DMS53 treated with DMSO at 0.1 percent for 48 hours (cell line): Measurements from ENCODE around the gene ORMDL2.
"Not testable (repeated sequence)": the region's sequence is repeated elsewhere in the genome, so short reads cannot be mapped to it uniquely, and the experiment has no call there.

Experiments used
- DNase-seq: peaks from one replicate; lab custom pipeline; 2025; ENCODE audit not compliant: unreplicated experiment; lab: John Stamatoyannopoulos, UW

Gene ORMDL2

GRCh38 chr12:55827806-55828205, 10.0 kb downstream of the ORMDL2 start:
- no peak for DNase-seq

- DNase-seq, result no peak
These were observed 10.5 kb downstream of the ORMDL2 start for GRCh38 chr12:55828357-55828756.

GRCh38 chr12:55829967-55830600, 12.2 kb downstream of the ORMDL2 start:
- DNase-seq, result no peak

- no peak for DNase-seq
These were observed 13.0 kb downstream of the ORMDL2 start for GRCh38 chr12:55830601-55831446.

GRCh38 chr12:55831447-55831815, 13.6 kb downstream of the ORMDL2 start:
- DNase-seq, result no peak

- DNase-seq, result no peak
These were observed 15.2 kb downstream of the ORMDL2 start for GRCh38 chr12:55833056-55833455.

- DNase-seq, result not testable (repeated sequence)
These were observed 16.6 kb downstream of the ORMDL2 start for GRCh38 chr12:55834400-55834799.

GRCh38 chr12:55838361-55838760, 20.5 kb downstream of the ORMDL2 start:
- no peak for DNase-seq

GRCh38 chr12:55839345-55840140, 21.7 kb downstream of the ORMDL2 start:
- no peak for DNase-seq

GRCh38 chr12:55840581-55841351, 22.9 kb downstream of the ORMDL2 start:
- DNase-seq, result no peak

- DNase-seq, result no peak
These were observed 25.0 kb downstream of the ORMDL2 start, which contains the start of gene MMP19 for GRCh38 chr12:55842681-55843429. Gene MMP19 (minus strand): TSS chr12:55842936. CDS start chr12:55842830, 106 bp downstream.

GRCh38 chr12:55843431-55843830, 25.6 kb downstream of the ORMDL2 start:
- no peak for DNase-seq

GRCh38 chr12:55844961-55845360, 27.1 kb downstream of the ORMDL2 start:
- DNase-seq, result no peak

- DNase-seq, result no peak
These were observed 27.5 kb downstream of the ORMDL2 start for GRCh38 chr12:55845361-55845760.

- DNase-seq, result no peak
These were observed 28.1 kb downstream of the ORMDL2 start for GRCh38 chr12:55845785-55846496.

- no peak for DNase-seq
These were observed 29.2 kb downstream of the ORMDL2 start for GRCh38 chr12:55847033-55847432.

GRCh38 chr12:55847603-55848291, 29.9 kb downstream of the ORMDL2 start:
- no peak for DNase-seq

GRCh38 chr12:55849616-55850343, 31.9 kb downstream of the ORMDL2 start:
- no peak for DNase-seq
